ENCODE measurements around the gene NPAS2.

NPAS2 gene

GRCh38 chr2:100983684-100984310 lies 163.9 kb downstream of the NPAS2 start:
- no peak for DNase-seq (ENCODE audit: extremely low read depth in 1 of 2, low read depth in 1 of 2)

GRCh38 chr2:100984892-100985307 lies 165.0 kb downstream of the NPAS2 start:
- DNase-seq (ENCODE audit: extremely low read depth in 1 of 2, low read depth in 1 of 2) = peak; percentile 52 to 66

- no peak for DNase-seq (ENCODE audit: extremely low read depth in 1 of 2, low read depth in 1 of 2)
Observed at GRCh38 chr2:100986157-100986556, 166.2 kb downstream of the NPAS2 start.

- no peak for DNase-seq (ENCODE audit: extremely low read depth in 1 of 2, low read depth in 1 of 2)
Observed at GRCh38 chr2:100987536-100987935, 167.6 kb downstream of the NPAS2 start.

- DNase-seq (ENCODE audit: extremely low read depth in 1 of 2, low read depth in 1 of 2) = no peak
Observed at GRCh38 chr2:100987974-100988373, 168.0 kb downstream of the NPAS2 start.

GRCh38 chr2:100988630-100989417 lies 168.9 kb downstream of the NPAS2 start:
- DNase-seq (ENCODE audit: extremely low read depth in 1 of 2, low read depth in 1 of 2) = no peak

- no peak for DNase-seq (ENCODE audit: extremely low read depth in 1 of 2, low read depth in 1 of 2)
Observed at GRCh38 chr2:100989666-100990065, 169.7 kb downstream of the NPAS2 start.

GRCh38 chr2:100990166-100990565 lies 170.2 kb downstream of the NPAS2 start:
- DNase-seq (ENCODE audit: extremely low read depth in 1 of 2, low read depth in 1 of 2) = no peak

- no peak for DNase-seq (ENCODE audit: extremely low read depth in 1 of 2, low read depth in 1 of 2)
Observed at GRCh38 chr2:100990650-100991403, 170.9 kb downstream of the NPAS2 start.

GRCh38 chr2:100991404-100991773 lies 171.4 kb downstream of the NPAS2 start:
- DNase-seq (ENCODE audit: extremely low read depth in 1 of 2, low read depth in 1 of 2) = no peak

GRCh38 chr2:100992262-100992661 lies 172.3 kb downstream of the NPAS2 start:
- DNase-seq (ENCODE audit: extremely low read depth in 1 of 2, low read depth in 1 of 2) = no peak

- no peak for DNase-seq (ENCODE audit: extremely low read depth in 1 of 2, low read depth in 1 of 2)
Observed at GRCh38 chr2:100993294-100993693, 173.4 kb downstream of the NPAS2 start.

GRCh38 chr2:100995309-100996075 lies 175.6 kb downstream of the NPAS2 start:
- no peak for DNase-seq (ENCODE audit: extremely low read depth in 1 of 2, low read depth in 1 of 2)

- no peak for DNase-seq (ENCODE audit: extremely low read depth in 1 of 2, low read depth in 1 of 2)
Observed at GRCh38 chr2:100997509-100998234, 177.7 kb downstream of the NPAS2 start.

- DNase-seq (ENCODE audit: extremely low read depth in 1 of 2, low read depth in 1 of 2) = no peak
Observed at GRCh38 chr2:100998235-100998573, 178.3 kb downstream of the NPAS2 start.

GRCh38 chr2:100999995-101000394 lies 180.1 kb downstream of the NPAS2 start:
- DNase-seq (ENCODE audit: extremely low read depth in 1 of 2, low read depth in 1 of 2) = no peak

- DNase-seq (ENCODE audit: extremely low read depth in 1 of 2, low read depth in 1 of 2) = peak; percentile 89 to 90
Observed at GRCh38 chr2:101001691-101002561, 182.0 kb downstream of the NPAS2 start, which contains the start of gene RPL31. TSS of gene RPL31 (plus strand) at chr2:101002289. CDS start at chr2:101002702, 413 bp downstream.

- no peak for DNase-seq (ENCODE audit: extremely low read depth in 1 of 2, low read depth in 1 of 2)
Observed at GRCh38 chr2:101002562-101003277, 182.8 kb downstream of the NPAS2 start.

GRCh38 chr2:101003278-101003775 lies 183.4 kb downstream of the NPAS2 start:
- DNase-seq (ENCODE audit: extremely low read depth in 1 of 2, low read depth in 1 of 2) = no peak

Data from activated CD8-positive, alpha-beta memory T cell treated with anti-CD3 and anti-CD28 coated beads for 1 hour (primary cell).